SH-SY5Y (cell line): ENCODE results near the gene TBC1D22A.

Experiments used
- GATA2 ChIP-seq: IDR thresholded peaks from 2 replicates; pipeline ENCODE4 v1.6.1; 2011; ENCODE audit warnings: mild to moderate bottlenecking, low read depth, low read length
- GATA3 ChIP-seq: IDR thresholded peaks from 2 replicates; pipeline ENCODE4 v1.6.1; 2011; ENCODE audit warnings: low read depth, mild to moderate bottlenecking, low read length, moderate library complexity

- TF ChIP-seq GATA3 (no peak), GATA2 (no peak)
Measured at GRCh38 chr22:47115921-47116320, 353.5 kb downstream of the TBC1D22A start.
